ENCODE measurements around the gene OR10H5. TPM values are rescaled to one million over a fixed set of nuclear protein-coding genes. Genes with fewer than 3 reads are reported as not detected.

The OR10H5 gene
- total RNA-seq, 1 experiment from 2014 or later, result not detected

GRCh38 chr19:15850385-15850784 is 62.9 kb downstream of the OR10H5 start:
- DNase-seq, result no peak
- H3K36me3 ChIP-seq (replicated peaks; ENCODE audit: control insufficient read depth, insufficient read depth, low read length), result no peaks in the 10 kb centered on the region
- no peaks in the 10 kb centered on the region for H3K27me3 ChIP-seq (ENCODE audit: control insufficient read depth, insufficient read depth, low read length)
- no peak overlapping the region for H3K4me3 ChIP-seq (ENCODE audit: insufficient read depth, low read depth, low read length)

Other genes with a start within 250 kb of the OR10H5 start
- gene CYP4F8, start 172.4 kb upstream of the OR10H5 start, total RNA-seq (2014; rRNA removed; shearing (Covaris generic)), result not detected in 2 replicates
- gene CYP4F3, start 146.8 kb upstream of the OR10H5 start, total RNA-seq (2014; rRNA removed; shearing (Covaris generic)), result not detected in 2 replicates
- gene CYP4F12, start 114.6 kb upstream of the OR10H5 start, total RNA-seq (2014; rRNA removed; shearing (Covaris generic)), result not detected in 2 replicates
- gene OR10H2, start 59.6 kb upstream of the OR10H5 start, total RNA-seq (2014; rRNA removed; shearing (Covaris generic)), result not detected in 2 replicates
- not detected in 2 replicates for gene OR10H3, start 49.7 kb upstream of the OR10H5 start, total RNA-seq (2014; rRNA removed; shearing (Covaris generic))
- not detected in 2 replicates for gene OR10H1, start 28.0 kb downstream of the OR10H5 start, total RNA-seq (2014; rRNA removed; shearing (Covaris generic))
- gene CYP4F2, start 110.4 kb downstream of the OR10H5 start, total RNA-seq (2014; rRNA removed; shearing (Covaris generic)), result not detected in 2 replicates
- not detected in 2 replicates for gene CYP4F11, start 146.9 kb downstream of the OR10H5 start, total RNA-seq (2014; rRNA removed; shearing (Covaris generic))
- gene OR10H4, start 161.3 kb downstream of the OR10H5 start, total RNA-seq (2014; rRNA removed; shearing (Covaris generic)), result not detected in 2 replicates

Data from H7 (cell line).